ENCODE data around the gene ETV1.

Gene ETV1

DNA sequence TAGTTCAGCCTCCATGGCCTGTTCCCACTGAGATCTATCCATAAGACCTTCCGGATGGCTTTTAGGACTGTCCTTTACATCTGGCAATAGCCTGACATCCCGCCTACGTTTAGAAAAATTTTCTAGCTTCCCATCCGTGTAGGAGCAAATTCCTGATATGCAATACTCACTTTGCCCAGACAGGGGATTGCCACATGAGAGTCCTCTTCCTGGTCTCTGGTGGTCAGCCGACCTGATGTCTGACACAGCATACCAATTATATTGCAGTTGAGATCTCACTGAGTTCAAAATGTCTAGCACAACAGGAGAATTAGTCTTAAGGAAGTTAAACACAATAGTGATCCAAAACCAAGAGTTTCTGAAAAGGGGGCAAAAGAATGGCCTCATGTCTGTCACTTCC, 9.4 kb upstream of the ETV1 start:
- no peak for DNase-seq (ENCODE audit: low read depth)
- H3K4me3 ChIP-seq (ENCODE audit: control insufficient read depth, low read depth, low read length), result no peak overlapping the region
- TF ChIP-seq, protein P1, sequence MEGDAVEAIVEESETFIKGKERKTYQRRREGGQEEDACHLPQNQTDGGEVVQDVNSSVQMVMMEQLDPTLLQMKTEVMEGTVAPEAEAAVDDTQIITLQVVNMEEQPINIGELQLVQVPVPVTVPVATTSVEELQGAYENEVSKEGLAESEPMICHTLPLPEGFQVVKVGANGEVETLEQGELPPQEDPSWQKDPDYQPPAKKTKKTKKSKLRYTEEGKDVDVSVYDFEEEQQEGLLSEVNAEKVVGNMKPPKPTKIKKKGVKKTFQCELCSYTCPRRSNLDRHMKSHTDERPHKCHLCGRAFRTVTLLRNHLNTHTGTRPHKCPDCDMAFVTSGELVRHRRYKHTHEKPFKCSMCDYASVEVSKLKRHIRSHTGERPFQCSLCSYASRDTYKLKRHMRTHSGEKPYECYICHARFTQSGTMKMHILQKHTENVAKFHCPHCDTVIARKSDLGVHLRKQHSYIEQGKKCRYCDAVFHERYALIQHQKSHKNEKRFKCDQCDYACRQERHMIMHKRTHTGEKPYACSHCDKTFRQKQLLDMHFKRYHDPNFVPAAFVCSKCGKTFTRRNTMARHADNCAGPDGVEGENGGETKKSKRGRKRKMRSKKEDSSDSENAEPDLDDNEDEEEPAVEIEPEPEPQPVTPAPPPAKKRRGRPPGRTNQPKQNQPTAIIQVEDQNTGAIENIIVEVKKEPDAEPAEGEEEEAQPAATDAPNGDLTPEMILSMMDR (IDR thresholded peaks at IDR 0.05; ENCODE audit: control insufficient read depth, insufficient read depth, low read depth, low read length, missing control alignments), result no peak

DNA sequence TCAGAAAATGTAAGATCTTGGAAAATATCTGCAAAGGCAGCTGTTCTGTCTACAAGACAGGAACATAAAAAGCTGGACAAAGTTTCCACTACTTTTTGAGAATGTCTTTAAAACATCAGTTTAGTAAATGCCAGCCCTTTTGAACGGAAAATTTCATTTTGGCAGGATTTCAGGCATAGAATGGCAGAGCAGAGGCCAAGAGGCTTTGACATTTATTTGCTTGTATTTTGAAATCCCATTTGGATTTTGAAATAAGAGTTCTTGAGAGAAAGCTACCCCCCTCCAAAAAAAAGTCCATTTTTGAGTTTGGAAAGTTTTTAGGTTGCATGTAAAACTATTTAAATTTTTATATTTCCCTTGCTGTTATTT, 3.1 kb upstream of the ETV1 start:
- no peak overlapping the region for H3K4me3 ChIP-seq (ENCODE audit: control insufficient read depth, low read depth, low read length)
- TF ChIP-seq, protein P1 (IDR thresholded peaks at IDR 0.05; ENCODE audit: control insufficient read depth, insufficient read depth, low read depth, low read length, missing control alignments), result no peak
- DNase-seq (ENCODE audit: low read depth), result no peak

DNA sequence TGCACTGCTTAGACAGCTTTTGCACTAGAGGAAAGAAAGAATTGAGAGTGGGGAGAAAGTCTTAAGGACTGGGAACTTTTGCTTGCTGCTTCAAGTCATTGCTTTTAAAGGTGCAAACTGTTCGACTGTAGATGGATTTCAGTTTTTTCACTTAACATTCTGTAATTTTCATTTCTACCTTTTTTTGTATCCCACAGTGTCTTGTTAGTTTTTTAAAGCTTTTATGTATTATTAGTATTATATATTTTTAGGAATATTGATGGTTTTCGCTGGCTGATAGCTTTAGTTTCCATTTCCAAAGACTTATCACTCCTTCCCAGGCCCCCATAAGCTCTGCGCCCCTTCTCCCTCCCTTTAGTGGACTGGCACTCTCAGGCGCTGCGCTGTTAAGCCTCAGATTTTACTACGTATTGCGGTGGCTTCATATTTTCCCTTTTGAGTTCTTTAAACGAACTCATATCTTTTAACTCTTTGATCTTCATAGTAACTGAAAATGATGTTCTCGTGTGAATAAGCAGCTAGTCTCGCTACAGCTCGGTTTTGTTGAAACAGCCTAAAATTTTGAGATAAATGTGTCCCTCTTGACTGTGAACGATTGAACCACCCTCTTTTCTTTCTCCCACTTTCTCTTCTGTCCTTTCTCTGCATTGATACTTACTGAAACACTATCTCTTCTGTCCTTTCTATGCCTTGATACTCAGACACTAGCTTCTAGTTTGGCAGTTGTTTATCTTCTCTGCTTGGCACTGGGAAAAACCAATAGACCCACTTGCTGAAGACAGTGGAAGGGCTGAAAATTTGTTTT, 2.5 kb upstream of the ETV1 start:
- TF ChIP-seq, protein P1 (IDR thresholded peaks at IDR 0.05; ENCODE audit: control insufficient read depth, insufficient read depth, low read depth, low read length, missing control alignments), result no peak
- no peak for DNase-seq (ENCODE audit: low read depth)
- peak overlapping the region; percentile 87 for H3K4me3 ChIP-seq (ENCODE audit: control insufficient read depth, low read depth, low read length)

DNA sequence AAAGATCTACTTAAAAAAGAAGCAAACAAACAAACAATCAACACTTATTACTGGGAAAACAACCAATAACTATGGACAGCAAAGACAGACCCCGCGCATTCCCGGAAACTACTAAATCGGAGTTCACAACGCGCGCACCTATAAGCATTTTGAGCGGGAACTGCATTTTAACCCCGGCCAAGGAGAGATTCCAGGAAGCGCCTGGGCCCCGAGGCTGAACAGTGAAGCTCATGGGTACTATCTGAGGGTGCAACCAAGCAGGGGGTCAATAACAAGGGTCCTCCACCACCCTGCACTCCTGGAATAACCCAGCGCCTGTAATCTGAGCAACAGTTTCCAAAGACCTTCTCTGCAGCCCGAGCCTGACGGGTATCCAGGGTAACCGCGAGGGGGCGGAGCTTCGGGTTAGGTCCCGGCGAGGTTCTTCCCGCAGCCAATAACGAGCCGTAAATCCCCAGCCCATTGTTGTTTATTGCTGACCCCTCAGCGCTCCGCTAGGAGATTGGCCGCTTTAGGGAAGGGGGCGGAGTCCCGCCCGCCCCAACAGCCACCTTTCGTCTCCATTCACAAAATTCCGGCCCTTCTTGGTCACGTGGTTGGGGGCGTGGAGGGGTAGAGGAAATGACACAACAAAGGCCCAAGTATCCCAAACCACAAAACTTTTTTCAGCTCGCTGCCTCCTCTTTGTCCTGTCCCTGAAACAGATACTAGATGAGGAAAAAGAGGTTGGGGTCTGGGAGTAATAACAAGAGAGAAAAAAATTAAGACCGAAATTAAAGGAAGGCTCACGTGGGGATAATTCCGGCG, 1.7 kb upstream of the ETV1 start:
- peak overlapping the region; percentile 87 for H3K4me3 ChIP-seq (ENCODE audit: control insufficient read depth, low read depth, low read length)
- peak; percentile 92 for DNase-seq (ENCODE audit: low read depth)
- TF ChIP-seq, protein P1 (IDR thresholded peaks at IDR 0.05; ENCODE audit: control insufficient read depth, insufficient read depth, low read depth, low read length, missing control alignments), result no peak

DNA sequence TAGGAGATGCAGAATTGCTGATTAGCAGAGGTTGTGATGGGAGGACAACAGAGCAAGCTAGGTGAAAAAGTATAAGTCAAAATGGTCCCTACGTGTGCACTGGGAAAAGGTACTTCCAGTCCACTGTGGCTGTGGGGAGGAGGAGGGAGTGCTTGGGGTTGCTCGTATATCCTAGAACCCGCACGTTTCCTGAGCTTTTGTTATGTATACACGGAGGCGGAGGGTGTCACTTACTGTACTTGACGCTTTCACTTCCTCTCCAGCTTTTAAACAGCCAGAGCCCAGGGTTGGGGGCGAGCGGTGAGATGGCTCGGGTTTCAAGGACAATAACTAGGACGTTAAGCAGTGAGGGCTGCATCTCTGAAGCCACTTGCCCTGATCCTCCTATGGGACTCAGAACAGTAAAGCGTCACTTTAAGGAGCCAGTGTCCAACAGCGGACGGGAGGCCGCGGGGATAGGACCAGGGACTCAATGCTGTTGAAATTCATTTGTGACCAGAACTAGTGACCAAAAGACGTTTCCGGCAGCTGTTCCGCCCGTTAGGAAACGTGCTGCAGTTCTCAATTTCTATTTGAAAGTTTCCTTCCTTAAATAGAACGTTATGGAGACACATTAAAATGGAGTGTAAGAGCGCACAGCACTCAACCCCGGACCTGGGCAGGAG, 985 bp upstream of the ETV1 start:
- TF ChIP-seq, protein P1 (IDR thresholded peaks at IDR 0.05; ENCODE audit: control insufficient read depth, insufficient read depth, low read depth, low read length, missing control alignments), result no peak
- no peak for DNase-seq (ENCODE audit: low read depth)
- H3K4me3 ChIP-seq (ENCODE audit: control insufficient read depth, low read depth, low read length), result peak overlapping the region; percentile 87

DNA sequence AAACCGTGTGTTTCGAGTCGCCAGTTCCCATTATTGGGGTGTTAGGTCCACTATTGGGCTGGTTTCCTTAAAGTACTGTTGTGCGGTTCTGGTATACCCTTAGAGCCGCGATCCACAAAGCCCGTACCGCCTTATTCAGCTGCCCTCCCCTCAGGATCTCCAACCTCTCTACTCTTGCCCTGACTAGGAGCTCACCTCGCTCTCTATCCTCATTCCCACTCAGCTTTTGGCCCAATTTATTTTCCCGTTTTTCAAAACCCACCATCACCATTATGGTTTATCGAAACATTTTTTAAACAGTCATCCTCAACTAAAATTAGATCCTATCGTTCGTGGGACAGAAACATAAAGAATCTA, 461 bp upstream of the ETV1 start:
- peak overlapping the region; percentile 87 for H3K4me3 ChIP-seq (ENCODE audit: control insufficient read depth, low read depth, low read length)
- no peak for DNase-seq (ENCODE audit: low read depth)
- TF ChIP-seq, protein P1 (IDR thresholded peaks at IDR 0.05; ENCODE audit: control insufficient read depth, insufficient read depth, low read depth, low read length, missing control alignments), result no peak

Measured in AG09309 (cell line).